GM19240 (cell line): ENCODE measurements around the gene GAK.
"Not testable (repeated sequence)": the region's sequence is repeated elsewhere in the genome, so short reads cannot be mapped to it uniquely, and the experiment has no call there.

Source experiments
- DNase-seq: peaks from one replicate; pipeline ENCODE4 v3.0.0; 2011; ENCODE audit warnings: low spot score; ENCODE audit not compliant: insufficient read length

GAK gene

DNA sequence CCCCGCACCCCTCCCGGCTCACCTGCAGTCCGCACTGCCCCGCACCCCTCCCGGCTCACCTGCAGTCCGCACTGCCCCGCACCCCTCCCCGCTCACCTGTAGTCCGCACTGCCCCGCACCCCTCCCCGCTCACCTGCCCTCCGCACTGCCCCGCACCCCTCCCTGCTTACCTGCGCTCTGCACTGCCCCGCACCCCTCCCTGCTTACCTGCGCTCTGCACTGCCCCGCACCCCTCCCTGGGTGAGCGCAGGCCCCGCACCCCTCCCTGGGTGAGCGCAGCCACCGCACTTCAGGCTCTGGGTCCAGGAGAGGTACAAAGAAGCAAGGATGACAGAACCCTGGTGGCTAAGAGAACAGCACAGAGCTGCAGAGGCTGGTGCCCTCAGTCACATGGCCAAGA lies 4.5 kb downstream of the GAK start:
- DNase-seq, result not testable (repeated sequence)

GRCh38 chr4:926538-926937 lies 5.6 kb downstream of the GAK start:
- DNase-seq, result no peak

- DNase-seq, result no peak
These were observed 6.2 kb downstream of the GAK start for GRCh38 chr4:925771-926500.

GRCh38 chr4:925171-925570 lies 6.9 kb downstream of the GAK start:
- DNase-seq, result no peak

DNA sequence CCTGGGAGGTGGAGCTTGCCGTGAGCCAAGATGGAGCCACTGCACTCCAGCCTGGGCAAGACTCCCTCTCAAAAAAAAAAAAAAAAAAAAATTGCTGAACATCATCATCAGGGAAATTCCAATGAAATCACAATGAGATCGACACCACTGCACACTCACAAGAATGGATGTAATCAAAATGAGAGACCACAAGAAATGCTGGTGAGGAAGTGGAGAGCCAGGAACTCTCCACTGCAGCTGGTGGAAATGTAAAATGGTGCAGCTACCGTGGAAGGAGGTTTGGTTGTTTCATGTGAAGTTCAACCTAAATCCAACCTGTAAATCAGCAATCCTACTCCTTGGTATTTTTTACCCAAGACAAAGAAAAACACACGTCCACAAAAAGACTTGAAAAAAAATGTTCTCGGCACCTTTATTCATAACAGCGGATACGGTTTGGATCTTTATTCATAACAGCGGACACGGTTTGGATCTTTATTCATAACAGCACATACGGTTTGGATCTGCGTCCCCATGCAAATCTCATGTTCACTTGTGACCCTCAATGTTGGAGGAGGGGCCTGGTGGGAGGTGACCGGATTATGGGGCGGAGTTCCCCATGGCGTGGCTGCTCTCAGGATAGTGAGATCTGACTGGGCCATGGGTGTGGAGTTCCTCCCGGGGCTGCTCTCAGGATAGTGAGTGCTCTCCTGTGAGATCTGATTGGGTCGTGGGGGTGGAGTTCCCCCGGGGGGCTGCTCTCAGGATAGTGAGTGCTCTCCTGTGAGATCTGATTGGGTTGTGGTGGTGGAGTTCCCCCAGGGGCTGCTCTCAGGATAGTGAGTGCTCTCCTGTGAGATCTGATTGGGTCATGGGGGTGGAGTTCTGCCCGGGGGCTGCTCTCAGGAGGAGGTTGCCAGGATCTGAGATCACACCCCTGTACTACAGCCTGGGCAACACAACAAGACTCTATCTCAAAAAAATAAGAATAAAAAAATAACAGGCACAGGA lies 7.7 kb downstream of the GAK start:
- DNase-seq, result no peak

GRCh38 chr4:921830-922331 lies 10.2 kb downstream of the GAK start:
- no peak for DNase-seq

DNA sequence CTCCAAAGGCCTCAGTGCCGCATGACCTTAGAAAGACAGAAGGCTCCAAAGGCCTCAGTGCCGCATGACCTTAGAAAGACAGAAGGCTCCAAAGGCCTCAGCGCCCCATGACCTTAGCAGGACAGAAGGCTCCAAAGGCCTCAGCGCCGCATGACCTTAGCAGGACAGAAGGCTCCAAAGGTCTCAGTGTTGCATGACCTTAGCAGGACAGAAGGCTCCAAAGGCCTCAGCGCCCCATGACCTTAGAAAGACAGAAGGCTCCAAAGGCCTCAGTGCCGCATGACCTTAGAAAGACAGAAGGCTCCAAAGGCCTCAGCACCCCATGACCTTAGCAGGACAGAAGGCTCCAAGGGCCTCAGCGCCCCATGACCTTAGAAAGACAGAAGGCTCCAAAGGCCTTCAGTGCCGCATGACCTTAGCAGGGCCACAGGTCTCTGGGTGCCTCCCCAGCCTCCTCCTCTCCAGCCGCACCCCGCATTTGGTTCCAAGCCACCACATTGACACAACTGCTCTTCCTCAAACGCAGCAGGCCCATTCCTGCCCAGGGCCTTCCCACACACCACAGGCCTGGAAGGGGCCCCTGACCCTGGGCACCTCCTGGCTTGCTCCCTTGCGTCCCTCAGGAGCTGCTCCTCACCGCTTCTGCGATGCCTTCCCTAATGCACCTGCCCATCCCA lies 13.0 kb downstream of the GAK start:
- DNase-seq, result not testable (repeated sequence)

- DNase-seq, result not testable (repeated sequence)
These were observed 13.5 kb downstream of the GAK start for GRCh38 chr4:918591-918990.

GRCh38 chr4:917992-918391 lies 14.1 kb downstream of the GAK start:
- no peak for DNase-seq

- DNase-seq, result no peak
These were observed 14.7 kb downstream of the GAK start for GRCh38 chr4:917466-917865.

GRCh38 chr4:915595-915994 lies 16.5 kb downstream of the GAK start:
- DNase-seq, result no peak

GRCh38 chr4:915041-915474 lies 17.1 kb downstream of the GAK start:
- DNase-seq, result no peak

DNA sequence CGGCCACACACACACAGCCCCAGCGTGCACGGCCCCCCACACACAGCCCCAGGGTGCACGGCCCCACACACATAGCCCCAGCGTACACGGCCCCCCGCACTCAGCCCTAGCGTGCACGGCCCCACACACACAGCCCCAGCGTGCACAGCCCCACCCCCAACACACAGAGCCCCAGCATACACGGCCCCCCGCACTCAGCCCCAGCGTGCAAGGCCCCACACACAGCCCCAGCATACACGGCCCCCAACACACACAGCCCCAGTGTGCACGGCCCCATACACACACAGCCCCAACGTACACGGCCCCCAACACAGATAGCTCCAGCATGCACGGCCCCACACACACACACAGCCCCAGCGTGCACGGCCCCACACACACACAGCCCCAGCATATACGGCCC lies 17.6 kb downstream of the GAK start:
- DNase-seq, result no peak

DNA sequence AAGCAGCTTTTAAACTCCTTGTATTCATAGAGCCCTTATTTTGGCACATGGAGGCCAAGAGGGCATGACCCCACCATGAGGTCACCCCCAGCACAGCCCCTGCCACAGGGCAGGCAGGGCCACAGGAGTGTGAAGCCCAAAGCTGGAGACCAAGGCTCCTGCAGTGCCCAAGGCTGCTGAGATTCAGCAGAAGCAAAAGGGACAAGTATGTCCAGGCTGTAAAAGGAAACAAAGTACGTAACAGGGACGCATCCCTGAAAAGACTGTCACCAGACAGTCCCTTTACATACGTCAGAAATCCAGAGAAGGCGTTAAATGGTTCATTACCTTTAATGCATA lies 18.9 kb downstream of the GAK start:
- DNase-seq, result no peak

- no peak for DNase-seq
These were observed 19.4 kb downstream of the GAK start for GRCh38 chr4:912548-913279.

GRCh38 chr4:911871-912490 lies 20.1 kb downstream of the GAK start:
- no peak for DNase-seq

DNA sequence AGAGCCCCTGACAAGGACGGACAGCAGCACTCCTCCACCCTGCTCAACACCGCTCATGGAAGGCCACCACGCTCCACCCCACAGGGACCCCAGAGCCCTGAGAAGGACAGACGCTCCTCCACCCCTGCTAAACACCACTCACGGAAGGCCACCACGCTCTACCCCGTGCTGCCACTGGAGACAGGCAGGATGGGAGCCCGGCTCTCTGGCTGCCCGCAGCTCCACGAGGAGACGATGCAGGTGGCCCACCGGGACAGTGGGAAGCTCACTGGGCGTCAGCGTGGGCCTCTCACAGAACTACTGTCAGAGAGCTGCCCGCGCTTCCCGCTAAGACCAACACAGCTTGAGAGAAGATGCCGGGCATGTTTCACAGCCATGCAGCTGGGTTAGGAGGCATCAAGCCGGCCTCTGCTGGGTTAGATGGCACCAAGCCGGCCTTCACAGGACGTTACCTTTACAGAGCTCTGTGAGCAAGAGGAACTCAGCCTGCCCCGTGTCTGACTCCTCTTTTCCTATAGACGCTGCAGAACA lies 20.8 kb downstream of the GAK start:
- DNase-seq, result no peak

GRCh38 chr4:910366-911091 lies 21.6 kb downstream of the GAK start:
- DNase-seq, result no peak

- no peak for DNase-seq
These were observed 22.3 kb downstream of the GAK start for GRCh38 chr4:909821-910220.

DNA sequence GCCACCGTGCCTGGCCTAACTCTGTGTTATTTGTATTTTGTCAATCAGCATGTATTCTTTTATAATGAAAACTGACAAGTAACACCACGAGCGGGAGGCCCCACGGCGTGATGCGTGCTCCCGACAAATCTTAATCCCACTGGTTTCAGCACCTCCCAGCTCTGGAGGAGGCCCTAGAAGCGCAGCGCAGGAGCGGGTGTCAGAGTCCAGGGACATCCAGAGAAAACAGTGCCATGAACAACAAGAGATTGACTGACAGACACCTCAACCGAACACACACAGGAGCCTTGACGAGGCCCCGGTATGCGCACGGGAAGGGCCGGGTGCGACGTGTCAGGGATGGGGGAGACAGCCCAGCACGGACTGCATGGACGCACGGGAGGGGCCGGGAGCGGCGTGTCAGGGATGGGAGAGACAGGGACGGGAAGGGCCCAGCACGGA lies 23.0 kb downstream of the GAK start:
- DNase-seq, result no peak
